NOMO-1 (cell line): Measurements from ENCODE around the gene LKAAEAR1.

Experiments used
- DNase-seq, 2 experiments: peaks; one replicate each; lab custom pipeline; 2025; ENCODE audit not compliant: unreplicated experiment in 2 of 2; lab: John Stamatoyannopoulos, UW

The LKAAEAR1 gene

GRCh38 chr20:64040231-64041039 lies 43.8 kb downstream of the LKAAEAR1 start:
- DNase-seq = no peak

- DNase-seq = no peak
Observed at GRCh38 chr20:64039293-64040160, 44.7 kb downstream of the LKAAEAR1 start.

GRCh38 chr20:64038565-64039292 lies 45.5 kb downstream of the LKAAEAR1 start:
- peak; percentile 63 to 75 for DNase-seq

- no peak for DNase-seq
Observed at GRCh38 chr20:64038224-64038564, 46.0 kb downstream of the LKAAEAR1 start.

- DNase-seq = no peak
Observed at GRCh38 chr20:64037498-64038213, 46.5 kb downstream of the LKAAEAR1 start.

GRCh38 chr20:64037199-64037497 lies 47.0 kb downstream of the LKAAEAR1 start:
- DNase-seq = no peak

- no peak for DNase-seq
Observed at GRCh38 chr20:64036346-64037198, 47.6 kb downstream of the LKAAEAR1 start.

- no peak for DNase-seq
Observed at GRCh38 chr20:64035933-64036345, 48.3 kb downstream of the LKAAEAR1 start, which contains the start of gene C20orf204. C20orf204 (plus strand) TSS chr20:64036182; CDS start chr20:64036324, 142 bp downstream.

GRCh38 chr20:64035066-64035932 lies 48.9 kb downstream of the LKAAEAR1 start:
- DNase-seq = no peak

- DNase-seq = no peak
Observed at GRCh38 chr20:64033981-64034493, 50.2 kb downstream of the LKAAEAR1 start.
